Measurements from ENCODE around the gene UBN1.

The UBN1 gene

GRCh38 chr16:4846901-4847773 lies at the start of gene UBN1, which contains the start of gene GLYR1:
TSS of gene UBN1 (plus strand) at chr16:4847481. CDS start at chr16:4852918, 5,437 bp downstream.
TSS of gene GLYR1 (minus strand) at chr16:4847288. CDS start at chr16:4847265, 23 bp downstream.
- FAIRE-seq (peak; percentile 83), DNase-seq (ENCODE audit: low spot score) (peak; percentile 99)

- DNase-seq (ENCODE audit: low spot score): no peak
- no peak for FAIRE-seq
These were observed 49.5 kb upstream of the UBN1 start for GRCh38 chr16:4797805-4798252.

GRCh38 chr16:4798456-4798855 lies 48.8 kb upstream of the UBN1 start:
- DNase-seq (ENCODE audit: low spot score) (no peak), FAIRE-seq (no peak)

- no peak for DNase-seq (ENCODE audit: low spot score)
These were observed 48.0 kb upstream of the UBN1 start for GRCh38 chr16:4799171-4799855.

GRCh38 chr16:4800290-4801041 lies 46.8 kb upstream of the UBN1 start:
- FAIRE-seq: no peak

More at GRCh38 chr16:4799171-4799855, 48.0 kb upstream of the UBN1 start:
- peak; percentile 69 for FAIRE-seq

GRCh38 chr16:4801051-4801961 lies 46.0 kb upstream of the UBN1 start:
- no peak for FAIRE-seq
- DNase-seq (ENCODE audit: low spot score): peak; percentile 19

More at GRCh38 chr16:4800290-4801041, 46.8 kb upstream of the UBN1 start:
- DNase-seq (ENCODE audit: low spot score): no peak

- DNase-seq (ENCODE audit: low spot score) (peak; percentile 83), FAIRE-seq (peak; percentile 65)
These were observed 45.2 kb upstream of the UBN1 start, which contains the start of gene ROGDI for GRCh38 chr16:4801962-4802658. TSS of gene ROGDI (minus strand) at chr16:4802633. CDS start at chr16:4802571, 62 bp downstream.

- peak; percentile 99 for DNase-seq (ENCODE audit: low spot score)
- FAIRE-seq: peak; percentile 94
These were observed 44.5 kb upstream of the UBN1 start for GRCh38 chr16:4802659-4803287.

GRCh38 chr16:4803401-4803844 lies 43.9 kb upstream of the UBN1 start:
- DNase-seq (ENCODE audit: low spot score) (no peak), FAIRE-seq (no peak)

GRCh38 chr16:4803898-4804762 lies 43.2 kb upstream of the UBN1 start:
- no peak for DNase-seq (ENCODE audit: low spot score)
- no peak for FAIRE-seq

GRCh38 chr16:4805231-4805630 lies 42.0 kb upstream of the UBN1 start:
- DNase-seq (ENCODE audit: low spot score): no peak
- FAIRE-seq: no peak

GRCh38 chr16:4806280-4806679 lies 41.0 kb upstream of the UBN1 start:
- DNase-seq (ENCODE audit: low spot score) (no peak), FAIRE-seq (no peak)

GRCh38 chr16:4811242-4811641 lies 36.0 kb upstream of the UBN1 start:
- DNase-seq (ENCODE audit: low spot score) (no peak), FAIRE-seq (no peak)

- FAIRE-seq (no peak), DNase-seq (ENCODE audit: low spot score) (no peak)
These were observed 35.5 kb upstream of the UBN1 start for GRCh38 chr16:4811773-4812172.

- FAIRE-seq (no peak), DNase-seq (ENCODE audit: low spot score) (no peak)
These were observed 33.9 kb upstream of the UBN1 start for GRCh38 chr16:4813251-4814003.

GRCh38 chr16:4814046-4814445 lies 33.2 kb upstream of the UBN1 start:
- no peak for FAIRE-seq
- DNase-seq (ENCODE audit: low spot score): no peak

- DNase-seq (ENCODE audit: low spot score): no peak
- no peak for FAIRE-seq
These were observed 32.6 kb upstream of the UBN1 start for GRCh38 chr16:4814542-4815173.
